OCI-LY3 (cell line): ENCODE data around the gene CATSPER4.

ENCODE experiments used
- H2AFZ ChIP-seq: fragments of 200-600, 300-600 bp; shearing (Covaris generic); 2 replicates; pipeline ENCODE4 v1.6.0; 2014; ENCODE audit warnings: antibody characterized with exemption, low read depth, low read length
- H3K27ac ChIP-seq: fragments of 200-600, 300-600 bp; sonication (generic); 2 replicates; pipeline ENCODE4 v1.5.1; 2014; ENCODE audit warnings: mild to moderate bottlenecking, low read length, moderate library complexity, mixed read lengths
- H3K27me3 ChIP-seq: fragments of 200-600, 300-600 bp; sonication (generic); 2 replicates; pipeline ENCODE4 v1.6.1; 2014; ENCODE audit warnings: low read depth, low read length, mixed read lengths
- H3K36me3 ChIP-seq: fragments of 200-600, 300-600 bp; sonication (generic); replicated peaks from 2 replicates; pipeline ENCODE3; 2014; ENCODE audit warnings: low read depth, low read length, mixed read lengths
- H3K4me1 ChIP-seq: fragments of 300-600, 200-600 bp; sonication (generic); 2 replicates; pipeline ENCODE4 v1.6.1; 2014; ENCODE audit warnings: low read length, mixed read lengths
- H3K4me2 ChIP-seq: fragments of 200-600, 300-600 bp; sonication (generic); 2 replicates; pipeline ENCODE4 v1.6.1; 2014; ENCODE audit warnings: low read length, mixed read lengths
- H3K4me3 ChIP-seq: fragments of 300-600, 200-600 bp; sonication (generic); 2 replicates; pipeline ENCODE4 v1.5.1; 2014; ENCODE audit warnings: antibody characterized with exemption, mild to moderate bottlenecking, low read length, moderate library complexity
- H3K79me2 ChIP-seq: fragments of 300-600, 200-600 bp; shearing (Covaris generic); 2 replicates; pipeline ENCODE4 v1.6.1; 2014; ENCODE audit warnings: mild to moderate bottlenecking, low read length, mixed read lengths
- H3K9ac ChIP-seq: fragments of 300-600, 200-600 bp; shearing (Covaris generic); 2 replicates; pipeline ENCODE4 v1.6.0; 2014; ENCODE audit warnings: mild to moderate bottlenecking, low read length, moderate library complexity
- H3K9me3 ChIP-seq: fragments of 200-600, 300-600 bp; shearing (Covaris generic); 2 replicates; pipeline ENCODE4 v1.6.1; 2014; ENCODE audit warnings: low read length, mixed read lengths; ENCODE audit not compliant: insufficient read depth
- H4K20me1 ChIP-seq: fragments of 200-600, 300-600 bp; sonication (generic); 2 replicates; pipeline ENCODE4 v1.6.1; 2016; ENCODE audit warnings: low read length, mixed read lengths; ENCODE audit not compliant: insufficient read depth
- CTCF ChIP-seq: fragments of 200-600, 300-600 bp; sonication (generic); IDR thresholded peaks from 2 replicates; pipeline ENCODE4 v1.5.1; 2014; ENCODE audit warnings: antibody characterized with exemption, low read length, low read depth
- EZH2phosphoT487 ChIP-seq: fragments of 200-600 bp; shearing (Covaris generic); IDR thresholded peaks from 2 replicates; pipeline ENCODE4 v1.6.1; 2018; ENCODE audit warnings: antibody characterized with exemption, mixed run types, low read depth

CATSPER4 gene

GRCh38 chr1:26169669-26170471, 20.5 kb upstream of the CATSPER4 start, which contains the start of gene ZNF593:
Gene ZNF593, plus strand, starts transcription at chr1:26169908. Its CDS starts 76 bp downstream, at chr1:26169984.
- H2AFZ ChIP-seq: peak within 1 kb of the TSS; percentile 97
- peaks cover 16% of the 10 kb centered on the region for H3K4me1 ChIP-seq
- H3K9me3 ChIP-seq: no peaks in the 10 kb centered on the region
- H3K79me2 ChIP-seq: peaks cover 18% of the 10 kb centered on the region
- H3K27ac ChIP-seq: no peak within 1 kb of the TSS; the same call in 1 of the 2 replicates
- no peaks in the 10 kb centered on the region for H3K27me3 ChIP-seq
- no peaks in the 10 kb centered on the region for H4K20me1 ChIP-seq
- peak within 1 kb of the TSS; percentile 87 for H3K9ac ChIP-seq
- H3K4me3 ChIP-seq: peak within 1 kb of the TSS; percentile 98
- H3K4me2 ChIP-seq: peak within 1 kb of the TSS; percentile 96
- no peaks in the 10 kb centered on the region for H3K36me3 ChIP-seq
- TF ChIP-seq CTCF: peak; percentile 66
- TF ChIP-seq EZH2phosphoT487: no peak

GRCh38 chr1:26170472-26170821, 20.0 kb upstream of the CATSPER4 start:
- H3K4me1 ChIP-seq: peaks cover 12% of the 10 kb centered on the region; the same call in 1 of the 2 replicates
- H3K27me3 ChIP-seq: no peaks in the 10 kb centered on the region
- peak overlapping the region; percentile 96 for H3K4me2 ChIP-seq
- H3K9me3 ChIP-seq: no peaks in the 10 kb centered on the region
- TF ChIP-seq EZH2phosphoT487 (no peak), CTCF (no peak)
- H3K4me3 ChIP-seq: peak overlapping the region; percentile 98
- no peaks in the 10 kb centered on the region for H4K20me1 ChIP-seq
- no peaks in the 10 kb centered on the region for H3K36me3 ChIP-seq
- H2AFZ ChIP-seq: no peak overlapping the region
- peak overlapping the region; percentile 87 for H3K9ac ChIP-seq
- no peak overlapping the region for H3K27ac ChIP-seq
- H3K79me2 ChIP-seq: peaks cover 18% of the 10 kb centered on the region

GRCh38 chr1:26171084-26172072, 19.0 kb upstream of the CATSPER4 start, which contains the start of gene ZNF593OS:
Gene ZNF593OS, minus strand, starts transcription at chr1:26171832. Its CDS starts 171 bp downstream, at chr1:26171661.
- Histone ChIP-seq H3K79me2 (peaks cover 18% of the 10 kb centered on the region), H3K27ac (no peak within 1 kb of the TSS), H3K9me3 (no peaks in the 10 kb centered on the region), H3K36me3 (no peaks in the 10 kb centered on the region), H3K4me3 (peak within 1 kb of the TSS; percentile 98), H2AFZ (no peak within 1 kb of the TSS), H3K27me3 (no peaks in the 10 kb centered on the region), H3K4me2 (peak within 1 kb of the TSS; percentile 96), H3K4me1 (0 out of 2 replicates have a peak, but pooled peaks cover 10% of the 10 kb centered on the region), H3K9ac (peak within 1 kb of the TSS; percentile 87; the same call in 1 of the 2 replicates), H4K20me1 (no peaks in the 10 kb centered on the region)
- no peak for TF ChIP-seq EZH2phosphoT487
- TF ChIP-seq CTCF: no peak

- Histone ChIP-seq H3K4me3 (no peak overlapping the region), H3K27me3 (no peaks in the 10 kb centered on the region), H3K79me2 (peaks cover 11% of the 10 kb centered on the region), H3K27ac (no peak overlapping the region), H3K4me2 (no peak overlapping the region), H3K9ac (no peak overlapping the region), H3K4me1 (0 out of 2 replicates have a peak, but pooled peaks cover 6% of the 10 kb centered on the region), H2AFZ (no peak overlapping the region), H3K36me3 (no peaks in the 10 kb centered on the region), H3K9me3 (no peaks in the 10 kb centered on the region), H4K20me1 (no peaks in the 10 kb centered on the region)
- TF ChIP-seq EZH2phosphoT487 (no peak), CTCF (no peak)
These were observed 15.1 kb upstream of the CATSPER4 start for GRCh38 chr1:26175346-26175745.
